ENCODE results near the gene RCOR1.
"Not testable (repeated sequence)": the region's sequence is repeated elsewhere in the genome, so short reads cannot be mapped to it uniquely, and the experiment has no call there.

Gene RCOR1

DNA sequence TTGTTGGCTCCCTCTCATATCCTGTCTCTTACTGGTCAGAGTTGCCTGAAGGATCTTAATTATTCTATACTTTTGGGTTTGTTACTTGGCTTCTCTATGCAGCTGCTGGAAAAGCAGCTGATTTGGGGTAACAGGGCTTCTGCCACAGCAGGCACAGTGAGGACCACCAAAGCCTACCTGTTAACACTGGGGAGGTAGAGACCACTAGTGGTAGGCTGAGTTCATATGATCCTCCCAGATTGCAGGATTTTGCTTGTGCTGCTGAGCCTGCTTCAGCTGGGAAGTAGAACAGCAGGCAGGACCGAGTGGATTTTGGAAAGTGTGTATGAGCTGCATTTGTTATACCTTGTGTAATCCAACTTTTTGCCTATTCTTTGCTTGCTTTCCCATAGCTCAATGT, 34.1 kb downstream of the RCOR1 start:
- DNase-seq (ENCODE audit: low read depth in 1 of 2, low spot score in 1 of 2): no peak

DNA sequence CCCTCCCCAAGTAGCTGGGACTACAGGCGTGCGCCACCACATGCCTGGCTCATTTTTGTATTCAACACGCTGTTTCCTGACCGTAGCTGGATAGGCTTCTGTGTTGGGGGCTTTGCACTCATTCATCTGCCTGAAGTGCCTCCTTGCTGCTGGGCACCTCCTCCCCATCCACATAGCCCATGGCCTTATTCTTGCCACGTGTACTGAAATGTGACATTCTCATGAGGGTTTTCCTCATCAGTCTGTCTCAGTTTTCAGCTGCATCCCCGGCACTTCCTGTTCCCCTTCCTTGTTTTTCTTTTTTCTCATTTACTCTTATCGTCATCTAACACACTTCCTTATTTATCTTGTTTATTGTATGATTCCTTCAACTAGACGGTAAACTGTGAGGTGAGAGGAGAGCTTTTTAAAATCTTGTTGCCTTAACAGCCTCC, 36.6 kb downstream of the RCOR1 start:
- DNase-seq (ENCODE audit: low read depth in 1 of 2, low spot score in 1 of 2): no peak

DNA sequence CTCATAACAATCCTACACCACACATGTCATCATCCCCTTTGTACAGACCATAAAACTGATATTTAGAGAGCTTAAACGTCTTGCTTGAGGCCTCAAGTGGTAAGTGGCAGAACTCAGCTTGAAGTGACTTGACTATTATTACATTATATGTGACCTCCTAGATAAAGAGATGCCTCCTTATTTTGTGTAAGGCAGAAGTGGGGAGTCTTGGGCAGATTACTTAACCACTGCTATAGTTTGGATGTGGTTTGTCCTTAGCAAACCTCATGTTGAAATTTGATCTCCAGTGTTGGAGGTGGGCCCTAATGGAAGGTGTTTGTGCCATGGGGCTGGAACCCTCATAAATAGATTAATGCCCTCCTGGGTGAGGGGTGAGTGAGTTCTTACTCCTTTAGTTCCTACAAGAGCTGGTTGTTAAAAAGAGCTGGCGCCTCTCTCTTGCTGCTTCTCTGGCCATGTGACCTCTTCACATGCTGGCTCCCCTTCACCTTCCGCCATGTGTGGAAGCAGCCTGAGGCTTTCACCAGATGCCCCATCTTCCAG, 37.4 kb downstream of the RCOR1 start:
- no peak for DNase-seq (ENCODE audit: low read depth in 1 of 2, low spot score in 1 of 2)

DNA sequence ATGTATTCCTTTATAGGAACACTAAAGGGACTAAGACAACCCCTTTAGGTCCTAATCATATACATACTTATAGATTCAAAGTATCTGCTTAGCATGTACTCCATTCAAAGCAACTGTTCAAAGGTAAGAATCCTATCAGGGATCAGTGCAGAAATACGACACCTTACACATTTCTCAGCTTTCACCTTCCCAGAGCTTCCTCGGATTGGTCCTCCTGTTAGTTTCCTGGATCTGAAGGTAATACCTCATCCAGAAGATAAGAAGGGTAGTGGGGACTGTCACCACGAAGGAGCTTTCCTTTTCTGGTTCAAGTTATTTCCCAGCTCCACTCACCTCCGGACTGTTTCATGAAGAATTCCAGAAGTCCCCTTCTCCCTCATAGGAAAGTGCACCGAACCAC, 38.0 kb downstream of the RCOR1 start:
- DNase-seq (ENCODE audit: low read depth in 1 of 2, low spot score in 1 of 2): no peak

DNA sequence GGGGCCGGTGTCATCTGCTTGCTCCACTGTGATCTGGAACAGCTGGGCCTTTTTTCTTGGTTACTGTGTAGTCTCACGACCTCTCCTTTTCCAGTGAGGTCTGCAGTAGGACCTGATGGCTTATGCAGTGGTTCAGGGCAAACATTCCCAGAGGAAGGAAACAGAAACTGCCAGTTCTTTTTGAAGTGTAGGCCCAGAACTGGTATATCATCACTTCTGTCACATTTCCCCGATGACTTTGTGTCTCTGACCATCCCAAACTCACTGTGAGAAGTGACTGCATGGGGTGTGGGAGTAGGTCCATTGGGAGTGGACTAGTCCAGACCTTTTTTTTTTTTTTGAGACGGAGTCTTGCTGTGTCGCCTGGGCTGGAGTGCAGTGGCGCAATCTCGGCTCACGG, 38.4 kb downstream of the RCOR1 start:
- no peak for DNase-seq (ENCODE audit: low read depth in 1 of 2, low spot score in 1 of 2)

DNA sequence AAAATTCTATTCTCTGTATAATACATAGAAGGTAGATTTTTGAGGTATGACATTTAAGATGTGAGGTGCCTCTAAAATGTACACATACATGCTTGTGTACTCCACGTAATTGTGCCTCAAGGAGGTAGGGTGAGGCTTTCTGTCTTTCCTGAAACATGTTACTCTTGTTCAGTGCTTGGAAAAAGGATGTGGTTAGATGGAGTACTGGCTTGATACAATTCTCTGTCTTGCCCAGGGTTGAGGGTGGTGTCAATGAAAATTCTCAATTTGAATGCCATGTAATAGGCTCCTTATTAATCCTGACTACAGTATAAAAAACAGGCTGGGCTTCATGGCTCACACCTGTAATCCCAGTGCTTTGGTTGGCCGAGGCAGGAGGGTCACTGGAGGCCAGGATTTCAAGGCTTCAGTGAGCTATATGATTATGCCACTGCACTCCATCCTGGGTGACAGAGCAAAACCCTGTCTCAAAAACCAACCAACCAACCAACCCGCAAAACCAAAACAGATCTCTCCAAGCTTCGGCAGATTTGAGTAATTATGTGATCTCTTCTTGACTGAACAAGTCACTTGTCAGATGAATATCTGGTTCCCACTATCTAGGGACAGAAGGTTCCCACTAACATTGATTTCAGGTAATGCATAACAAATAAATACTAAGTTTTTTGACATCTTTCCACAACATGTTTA, 41.6 kb downstream of the RCOR1 start:
- DNase-seq (ENCODE audit: low read depth in 1 of 2, low spot score in 1 of 2): no peak

DNA sequence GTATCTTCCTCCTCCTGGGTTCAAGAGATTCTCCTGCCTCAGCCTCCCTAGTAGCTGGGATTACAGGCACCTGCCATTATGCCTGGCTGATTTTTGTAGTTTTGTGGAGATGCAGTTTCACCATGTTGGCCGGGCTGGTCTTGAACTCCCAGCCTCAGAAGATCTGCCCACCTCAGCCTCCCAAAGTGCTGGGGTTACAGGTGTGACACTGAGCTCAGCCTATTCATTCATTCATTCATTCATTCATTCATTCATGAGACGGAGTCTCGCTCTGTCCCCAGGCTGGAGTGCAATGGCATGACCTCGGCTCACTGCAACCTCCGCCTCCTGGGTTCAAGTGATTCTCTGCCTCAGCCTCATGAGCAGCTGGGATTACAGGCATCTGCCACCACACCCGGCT, 47.2 kb downstream of the RCOR1 start:
- not testable (repeated sequence) for DNase-seq (ENCODE audit: low read depth in 1 of 2, low spot score in 1 of 2)

DNA sequence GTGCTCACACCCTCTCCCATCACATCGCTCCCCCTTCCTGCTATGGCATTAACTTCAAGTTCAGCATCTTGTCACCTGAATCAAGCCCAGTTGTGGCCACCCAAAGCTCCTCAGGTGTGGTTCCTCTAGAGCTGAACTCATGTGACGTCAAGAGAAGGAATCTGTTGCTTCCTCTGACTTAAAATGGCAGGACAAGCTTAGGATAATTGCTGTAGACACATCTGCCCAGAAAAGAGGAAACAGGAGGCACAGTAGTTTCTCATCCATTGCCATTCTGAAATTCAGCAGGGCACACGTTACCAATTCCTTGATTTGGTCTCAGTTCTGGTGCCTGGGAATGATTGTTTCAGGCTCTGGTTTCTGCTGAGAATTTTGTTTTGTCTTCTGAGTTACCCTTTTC, 52.1 kb downstream of the RCOR1 start:
- DNase-seq (ENCODE audit: low read depth in 1 of 2, low spot score in 1 of 2): no peak

DNA sequence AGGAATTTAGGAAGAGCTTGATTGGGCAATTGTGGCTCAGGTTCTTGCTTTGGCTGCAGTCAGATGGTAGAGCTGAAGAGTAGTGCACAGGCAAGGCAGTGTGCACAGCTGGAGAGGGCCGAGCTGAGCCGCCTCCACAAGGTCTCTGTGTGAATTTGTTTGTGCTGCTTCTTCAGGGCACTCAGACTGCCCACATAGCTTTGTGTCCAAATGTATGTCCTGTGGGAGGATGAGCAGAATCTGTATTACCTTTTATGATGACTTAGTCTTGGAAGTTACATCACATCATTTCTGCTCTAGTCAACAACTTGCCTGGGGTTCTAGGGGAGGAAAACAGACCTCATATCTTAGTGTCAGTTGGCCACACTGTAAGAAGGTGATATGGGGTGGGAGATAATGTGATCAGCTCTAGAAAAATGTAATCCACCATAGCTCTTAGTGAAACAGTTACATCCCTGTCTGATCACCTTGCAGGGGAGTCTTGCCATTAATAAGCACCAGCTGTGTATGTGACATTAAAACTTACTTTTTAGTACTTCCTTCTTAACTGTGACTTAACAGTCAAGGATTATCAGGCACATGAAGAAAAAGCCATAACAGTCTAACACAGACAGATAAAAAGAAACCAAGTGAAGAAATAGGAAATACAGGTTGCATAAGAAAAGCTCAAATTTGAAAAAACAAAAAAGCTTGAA, 53.4 kb downstream of the RCOR1 start:
- no peak for DNase-seq (ENCODE audit: low read depth in 1 of 2, low spot score in 1 of 2)

DNA sequence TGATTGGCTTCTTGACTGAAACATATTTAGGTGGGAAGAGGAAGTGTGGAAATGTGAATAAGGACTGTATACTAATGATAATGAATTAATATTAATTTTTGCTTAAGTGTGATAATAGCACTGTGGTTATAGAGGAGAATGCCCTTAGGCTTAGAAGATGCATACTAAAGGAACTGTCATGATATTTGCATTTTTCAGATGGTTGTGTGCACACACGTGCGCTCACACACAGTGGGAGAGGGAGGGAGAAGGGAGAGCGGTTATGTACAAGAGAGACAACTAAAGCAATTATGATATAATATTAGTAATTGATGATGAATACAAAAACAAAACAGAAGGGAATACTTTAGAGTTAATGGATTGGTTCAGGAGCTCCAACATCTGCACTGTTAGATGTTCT, 54.2 kb downstream of the RCOR1 start:
- no peak for DNase-seq (ENCODE audit: low read depth in 1 of 2, low spot score in 1 of 2)

DNA sequence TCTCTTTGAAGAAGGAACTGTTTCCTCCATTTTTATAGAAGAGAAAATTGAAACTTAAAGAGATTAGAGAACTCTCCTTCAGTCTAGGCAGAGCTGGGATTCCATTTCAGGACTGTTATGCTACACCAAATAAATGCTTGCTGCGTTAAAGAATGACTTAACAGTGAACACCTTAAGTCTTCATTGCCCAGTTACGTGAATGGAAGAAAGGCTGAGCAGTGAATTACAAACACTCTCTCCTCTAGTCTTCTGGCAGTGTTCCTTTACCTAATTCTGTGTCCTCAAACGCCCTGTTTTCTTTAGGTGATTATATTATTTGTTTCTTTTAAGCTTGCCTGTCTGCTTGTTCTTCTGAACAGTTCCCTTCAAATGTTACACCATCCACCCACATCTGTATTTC, 59.7 kb downstream of the RCOR1 start:
- no peak for DNase-seq (ENCODE audit: low read depth in 1 of 2, low spot score in 1 of 2)

DNA sequence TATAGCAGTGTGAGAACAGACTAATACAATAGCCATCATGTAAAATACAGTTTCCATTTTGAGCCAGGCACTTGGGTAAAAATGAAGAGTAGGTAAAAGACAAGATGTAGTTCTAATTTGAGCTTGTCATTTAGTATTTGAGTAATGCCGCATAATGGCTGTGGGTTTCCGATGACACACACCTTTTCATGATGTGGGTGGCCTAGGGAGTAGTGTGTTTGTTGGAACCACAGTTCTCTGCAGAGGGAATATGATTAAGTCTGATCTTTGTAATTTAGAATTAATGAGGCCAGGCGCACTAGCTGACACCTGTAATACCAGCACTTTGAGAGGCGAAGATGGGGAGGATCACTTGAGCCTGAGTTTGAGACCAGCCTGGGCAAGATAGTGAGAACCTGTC, 61.8 kb downstream of the RCOR1 start:
- DNase-seq (ENCODE audit: low read depth in 1 of 2, low spot score in 1 of 2): no peak

DNA sequence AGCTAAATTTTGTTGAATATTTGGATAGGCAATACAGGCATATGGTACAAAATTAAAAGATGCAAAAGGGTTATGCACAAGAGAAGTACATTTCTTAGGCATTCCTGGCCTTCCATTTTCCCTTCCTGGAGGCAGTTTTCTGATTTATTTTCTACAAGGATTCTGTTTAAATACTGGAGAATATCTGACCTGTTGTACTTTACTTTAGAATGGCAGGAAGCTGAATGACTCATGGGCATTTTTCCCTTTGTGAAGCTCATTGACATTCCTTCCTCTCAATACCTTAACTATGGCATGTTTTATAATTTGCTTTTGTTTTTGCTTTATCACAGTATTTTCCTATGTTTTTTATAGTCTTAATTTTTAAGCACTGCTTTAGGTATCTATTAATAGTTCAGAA, 62.7 kb downstream of the RCOR1 start:
- DNase-seq (ENCODE audit: low read depth in 1 of 2, low spot score in 1 of 2): no peak

DNA sequence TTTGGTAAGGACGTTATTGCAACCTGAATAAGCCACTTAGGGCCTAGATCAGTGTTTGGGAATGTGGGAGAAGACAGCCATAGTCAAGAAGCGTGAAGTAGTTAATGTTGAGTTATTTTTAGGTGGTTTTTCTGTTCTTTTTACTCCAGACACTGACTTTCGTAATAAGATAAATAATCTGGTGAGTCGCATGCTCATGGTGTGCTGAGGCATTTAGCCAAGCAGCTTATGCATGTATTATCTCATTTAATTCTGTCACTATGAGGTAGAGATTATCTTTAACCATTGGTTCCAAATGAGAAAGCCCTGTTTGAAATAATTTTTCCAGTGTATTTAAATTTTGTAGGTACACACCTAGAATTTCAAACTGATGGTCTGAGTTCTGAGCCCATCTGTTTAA, 67.3 kb downstream of the RCOR1 start:
- no peak for DNase-seq (ENCODE audit: low read depth in 1 of 2, low spot score in 1 of 2)

DNA sequence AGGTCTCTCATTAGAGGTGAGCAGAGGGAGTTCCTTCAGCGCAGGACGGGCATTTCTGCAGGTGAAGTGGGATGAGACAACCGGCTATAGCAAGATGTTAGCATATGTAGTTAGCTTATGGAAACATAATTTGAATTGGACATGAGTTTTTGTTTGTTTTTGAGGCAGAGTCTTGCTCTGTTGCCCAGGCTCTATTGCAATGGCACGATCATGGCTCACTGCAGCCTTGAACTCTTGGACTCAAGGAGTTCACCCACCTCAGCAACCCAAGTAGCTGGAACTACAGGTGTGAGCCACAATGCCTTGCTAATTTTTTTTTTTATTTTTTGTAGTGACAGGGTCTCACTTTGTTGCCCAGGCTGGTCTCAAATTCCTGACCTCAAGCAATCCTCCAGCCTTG, 69.2 kb downstream of the RCOR1 start:
- DNase-seq (ENCODE audit: low read depth in 1 of 2, low spot score in 1 of 2): no peak

DNA sequence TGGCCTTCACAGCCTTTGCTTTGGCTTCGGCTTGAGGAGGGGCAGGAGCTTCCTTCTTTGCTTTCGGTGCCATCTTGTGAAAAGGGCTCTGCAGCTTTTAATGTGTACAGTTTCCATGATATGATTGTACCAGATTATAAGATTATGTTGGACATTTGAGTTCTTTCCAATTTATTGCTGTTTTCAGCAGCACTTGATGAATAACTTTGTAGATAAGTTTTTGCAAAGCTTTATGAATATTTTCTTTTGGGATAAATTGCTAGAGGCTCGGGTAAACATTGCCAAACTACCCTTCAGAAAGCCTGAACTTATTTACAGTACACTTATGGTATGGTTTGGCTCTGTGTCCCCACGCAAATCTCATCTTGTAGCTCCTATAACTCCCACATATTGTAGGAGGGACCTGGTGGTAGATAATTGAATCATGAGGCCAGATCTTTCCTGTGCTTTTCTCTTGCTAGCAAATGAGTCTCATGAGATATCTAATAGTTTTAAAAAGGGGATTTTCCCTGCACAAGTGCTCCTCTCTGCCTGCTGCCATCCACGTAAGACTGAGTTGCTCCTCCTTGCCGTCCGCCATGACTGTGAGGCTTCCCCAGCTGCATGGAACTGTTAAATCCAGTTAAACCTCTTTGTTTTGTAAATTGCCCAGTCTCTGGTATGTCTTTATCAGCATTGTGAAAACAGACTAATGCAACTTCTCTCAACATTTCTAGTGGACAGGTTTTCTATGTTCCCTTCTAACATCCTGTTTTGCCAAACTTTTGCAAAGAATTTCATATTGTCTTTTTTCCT, 70.4 kb downstream of the RCOR1 start:
- no peak for DNase-seq (ENCODE audit: low read depth in 1 of 2, low spot score in 1 of 2)

DNA sequence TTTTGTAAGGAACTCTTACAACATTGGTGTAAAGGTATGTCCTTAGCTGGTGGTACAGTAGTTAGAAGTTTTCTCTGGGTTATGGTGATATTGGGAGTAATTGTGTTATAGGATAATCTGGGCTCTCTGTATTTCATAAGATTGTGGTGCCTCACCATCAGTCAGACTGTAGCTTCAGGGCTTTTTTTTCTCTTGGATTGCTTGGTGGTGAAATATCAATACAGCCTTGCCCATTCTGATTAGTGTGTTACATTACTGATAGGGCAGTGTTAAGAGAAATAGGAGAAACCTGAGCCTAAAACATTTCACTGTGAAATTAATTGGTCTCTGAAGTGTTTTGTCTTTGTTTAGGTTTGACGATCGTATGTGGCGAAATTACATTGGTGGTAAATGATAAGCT, 71.0 kb downstream of the RCOR1 start:
- DNase-seq (ENCODE audit: low read depth in 1 of 2, low spot score in 1 of 2): no peak

DNA sequence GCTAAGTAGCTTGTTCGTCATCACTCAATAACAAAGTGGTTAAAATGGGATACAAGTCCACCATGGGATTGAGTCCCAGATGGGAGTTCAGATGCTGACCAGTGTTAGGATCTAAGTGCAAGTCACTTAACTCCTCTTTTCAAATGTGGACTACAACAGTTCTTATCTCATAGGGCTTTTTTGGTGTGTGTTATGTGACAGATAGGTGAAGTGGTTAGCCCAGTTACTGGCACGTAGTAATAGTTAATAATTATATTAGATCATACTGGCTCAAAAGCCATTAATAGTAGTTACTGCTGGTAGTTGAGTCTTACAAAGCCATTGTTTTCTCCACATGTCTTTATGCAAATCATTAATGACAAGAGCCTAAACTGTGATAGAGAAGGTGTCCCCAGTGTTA, 73.2 kb downstream of the RCOR1 start:
- no peak for DNase-seq (ENCODE audit: low read depth in 1 of 2, low spot score in 1 of 2)

DNA sequence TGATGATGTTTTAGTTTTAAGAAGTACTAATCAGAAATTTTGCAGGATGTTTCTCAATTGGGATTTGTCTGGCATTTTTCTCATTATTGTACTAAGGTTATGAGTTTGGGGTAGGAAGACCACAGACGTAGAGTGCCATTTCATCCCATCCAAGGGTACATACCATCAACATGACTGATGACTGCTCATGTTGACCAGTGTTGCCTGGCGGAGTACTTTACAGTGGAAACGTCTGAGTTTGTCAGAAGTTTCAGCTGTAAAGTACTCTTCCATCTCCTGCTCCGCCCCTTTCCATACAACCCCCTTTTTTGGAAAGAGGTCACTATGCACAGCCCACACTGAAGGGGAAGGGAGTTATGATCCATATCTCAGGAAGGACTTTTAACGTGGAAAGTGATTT, 74.2 kb downstream of the RCOR1 start:
- no peak for DNase-seq (ENCODE audit: low read depth in 1 of 2, low spot score in 1 of 2)

DNA sequence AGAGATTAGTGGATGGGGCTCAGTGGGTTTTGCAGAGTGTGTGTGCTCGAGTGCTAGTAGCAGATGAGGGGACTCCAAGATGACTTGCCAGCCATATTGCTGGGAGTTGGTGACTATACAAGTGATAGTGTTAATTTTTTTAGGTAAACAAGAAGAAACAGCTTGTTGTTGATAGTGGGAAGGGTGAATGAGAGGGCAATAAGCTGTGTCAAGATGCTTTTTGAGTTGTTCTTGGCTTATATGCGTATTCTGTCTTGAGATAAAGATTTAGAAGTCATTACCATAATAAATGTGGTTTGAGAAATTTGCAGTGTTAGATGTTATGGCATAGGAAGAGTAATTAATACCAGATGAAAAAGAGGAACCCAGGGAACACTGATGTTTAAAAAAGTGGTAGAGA, 75.3 kb downstream of the RCOR1 start:
- DNase-seq (ENCODE audit: low read depth in 1 of 2, low spot score in 1 of 2): no peak

DNA sequence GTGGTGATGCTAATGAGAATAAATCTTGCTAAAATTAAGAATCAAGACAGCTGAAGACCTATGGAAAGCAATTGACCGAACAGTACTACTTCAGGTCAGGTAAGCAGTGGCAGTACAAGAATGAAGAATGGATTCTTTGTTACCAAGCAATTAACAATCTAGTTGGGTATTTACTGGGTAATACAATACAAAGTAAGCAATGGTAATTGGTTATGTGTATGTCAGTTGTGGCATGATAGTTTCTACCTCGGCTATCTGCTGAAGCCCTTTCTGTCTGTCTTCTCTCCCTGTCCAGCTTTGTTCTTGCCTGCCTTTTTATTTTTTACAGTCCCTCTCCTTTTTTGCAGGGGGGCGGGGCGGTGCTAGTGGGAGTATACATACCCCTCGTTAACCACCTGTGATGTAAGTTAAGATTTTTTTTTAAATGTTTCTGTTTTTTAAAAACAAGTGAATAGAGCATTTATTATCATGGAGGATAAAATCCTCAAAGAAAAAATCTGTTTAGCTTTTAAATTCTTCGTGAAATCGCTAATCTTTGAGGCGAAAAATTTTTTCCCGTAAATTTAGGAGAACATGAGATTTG, 75.9 kb downstream of the RCOR1 start:
- no peak for DNase-seq (ENCODE audit: low read depth in 1 of 2, low spot score in 1 of 2)

DNA sequence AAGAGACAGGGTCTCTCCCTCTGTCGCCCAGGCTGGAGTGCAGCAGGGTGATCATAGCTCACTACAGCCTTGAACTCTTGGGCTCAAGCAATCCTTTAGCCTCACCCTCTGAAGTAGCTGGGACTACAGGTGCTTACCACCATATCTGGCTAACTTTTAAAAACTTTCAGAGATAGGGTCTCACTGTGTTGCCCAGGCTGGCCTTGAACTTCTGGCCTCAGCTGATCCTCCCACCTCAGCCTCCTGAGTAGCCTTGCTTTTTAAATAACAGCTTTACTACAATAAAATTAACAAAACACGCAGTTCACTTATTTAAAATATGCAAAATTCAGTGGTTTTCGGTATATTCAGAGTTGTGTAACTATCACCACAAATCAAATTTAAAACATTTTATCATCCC, 79.0 kb downstream of the RCOR1 start:
- DNase-seq (ENCODE audit: low read depth in 1 of 2, low spot score in 1 of 2): no peak

All from activated T-helper 1 cell treated with anti-CD3 and anti-CD28 coated beads, Interleukin-2, amount 50 U/mL, for 16 hours (primary cell).